ENCODE measurements around the gene FAM120AOS. TPM values are rescaled to one million over a fixed set of nuclear protein-coding genes. Genes with fewer than 3 reads are reported as not detected.

Gene FAM120AOS
- 29.8 and 35.4 TPM in 2 replicates for total RNA-seq

GRCh38 chr9:93453047-93453914 lies at the start of gene FAM120AOS:
TSS of gene FAM120AOS (minus strand) at chr9:93453581. CDS start at chr9:93452709, 872 bp downstream.

GRCh38 chr9:93450945-93451815 lies 2.2 kb downstream of the FAM120AOS start, which contains the start of gene FAM120A:
TSS of gene FAM120A (plus strand) at chr9:93451685. CDS start at chr9:93451916, 231 bp downstream.

Other genes with a start within 250 kb of the FAM120AOS start
- gene FAM120A, start 1.9 kb downstream of the FAM120AOS start, total RNA-seq = 66.3 and 69.6 TPM in 2 replicates
- 9.4 and 10.0 TPM in 2 replicates for gene PHF2, start 123.0 kb upstream of the FAM120AOS start, total RNA-seq

Data from epithelial cell of umbilical artery (primary cell).